WTC11 (cell line): ENCODE data around the gene CORO7. TPM values are rescaled to one million over a fixed set of nuclear protein-coding genes. Genes with fewer than 3 reads are reported as not detected.
A peak's percentile ranks its signal among the peaks of the same experiment; 100 is the strongest.

Experiments
- ATAC-seq: fragments of 200-7000 bp; cut with Tn5 transposase; 2 replicates; pipeline ENCODE4 v1.10.0; 2021; ENCODE audit warnings: mild to moderate bottlenecking, moderate library complexity
- CTCF ChIA-PET: fragments of 300-600 bp; sonication (Branson Sonifier 250); formaldehyde crosslinking; loops from one replicate; lab custom pipeline; 2021; ENCODE audit warnings: antibody characterized with exemption; lab: Charles Lee
- POLR2A ChIA-PET: fragments of 350-600 bp; sonication (Branson Sonifier 250); formaldehyde crosslinking; loops from one replicate; lab custom pipeline; 2021; ENCODE audit warnings: antibody characterized with exemption; lab: Charles Lee
- DNase-seq: peaks from one replicate; pipeline ENCODE4 v3.0.0; 2021; ENCODE audit warnings: low spot score
- H3K27ac Mint-ChIP-seq: 2 replicates; pipeline ENCODE4 v1.8.0; 2021; ENCODE audit warnings: mixed read lengths
- H3K27me3 Mint-ChIP-seq: 2 replicates; pipeline ENCODE4 v1.8.0; 2021; ENCODE audit warnings: low read depth, mild to moderate bottlenecking, moderate library complexity, mixed read lengths
- H3K36me3 Mint-ChIP-seq: 2 replicates; pipeline ENCODE4 v1.8.0; 2021; ENCODE audit warnings: mixed read lengths
- H3K4me1 Mint-ChIP-seq: 2 replicates; pipeline ENCODE4 v1.8.0; 2022; ENCODE audit warnings: mixed read lengths
- H3K4me3 Mint-ChIP-seq: 2 replicates; pipeline ENCODE4 v1.8.0; 2021; ENCODE audit warnings: mild to moderate bottlenecking, moderate library complexity, mixed read lengths
- H3K9me3 Mint-ChIP-seq: 2 replicates; pipeline ENCODE4 v1.8.0; 2021; ENCODE audit warnings: mixed read lengths
- FOXP1 ChIP-seq: sonication (generic); formaldehyde crosslinking; IDR thresholded peaks from 2 replicates; pipeline ENCODE4 v1.8.0; 2022; ENCODE audit warnings: missing genetic modification reagents, mild to moderate bottlenecking, moderate library complexity, borderline replicate concordance
- RELA ChIP-seq: sonication (generic); formaldehyde crosslinking; IDR thresholded peaks from 2 replicates; pipeline ENCODE4 v1.8.1; 2022; ENCODE audit warnings: missing genetic modification reagents, mild to moderate bottlenecking, borderline replicate concordance
- SP1 ChIP-seq: sonication (generic); formaldehyde crosslinking; conservative IDR thresholded peaks from 2 replicates; pipeline ENCODE4 v1.8.1; 2022; ENCODE audit warnings: missing genetic modification reagents
- TCF7 ChIP-seq: sonication (generic); formaldehyde crosslinking; IDR thresholded peaks from 2 replicates; pipeline ENCODE4 v1.8.0; 2022; ENCODE audit warnings: mild to moderate bottlenecking, low read depth, missing genetic modification reagents, moderate library complexity
- TEAD4 ChIP-seq: sonication (generic); formaldehyde crosslinking; IDR thresholded peaks from 2 replicates; pipeline ENCODE4 v1.8.0; 2022; ENCODE audit warnings: mild to moderate bottlenecking, missing genetic modification reagents
- TP53 ChIP-seq: sonication (generic); formaldehyde crosslinking; IDR thresholded peaks from 2 replicates; pipeline ENCODE4 v1.8.1; 2023; ENCODE audit warnings: mild to moderate bottlenecking, missing genetic modification reagents
- ZBTB21 ChIP-seq: sonication (generic); formaldehyde crosslinking; IDR thresholded peaks from 2 replicates; pipeline ENCODE4 v1.8.1; 2023; ENCODE audit warnings: mild to moderate bottlenecking, missing genetic modification reagents, borderline replicate concordance
- ZNF219 ChIP-seq: sonication (generic); formaldehyde crosslinking; IDR thresholded peaks from 2 replicates; pipeline ENCODE4 v1.8.0; 2023; ENCODE audit warnings: missing genetic modification reagents, mild to moderate bottlenecking, borderline replicate concordance
- ZNF416 ChIP-seq: fragments of 250-450 bp; sonication (Bioruptor Pico); IDR thresholded peaks from 2 replicates; pipeline ENCODE4 v1.9.0; 2021; ENCODE audit warnings: mild to moderate bottlenecking, inconsistent platforms
- total RNA-seq: library from RNA; stranded (reverse); gene quantifications from 3 replicates; pipeline ENCODE4 v1.2.3, GENCODE V29; 2021
- TF ChIP-seq, protein P1 (sequence below): sonication (generic); formaldehyde crosslinking; IDR thresholded peaks from 2 replicates; pipeline ENCODE4 v1.8.1; 2022; ENCODE audit warnings: mild to moderate bottlenecking, missing genetic modification reagents, moderate library complexity, borderline replicate concordance
- TF ChIP-seq, protein P2 (sequence below): sonication (generic); formaldehyde crosslinking; IDR thresholded peaks from 2 replicates; pipeline ENCODE4 v1.8.0; 2023; ENCODE audit warnings: missing genetic modification reagents, mild to moderate bottlenecking, borderline replicate concordance
- TF ChIP-seq, protein P3 (sequence below): sonication (generic); formaldehyde crosslinking; IDR thresholded peaks from 2 replicates; pipeline ENCODE4 v1.8.0; 2022; ENCODE audit warnings: missing genetic modification reagents
- TF ChIP-seq, protein P4 (sequence below): sonication (generic); formaldehyde crosslinking; IDR thresholded peaks from 2 replicates; pipeline ENCODE4 v1.8.1; 2022; ENCODE audit warnings: low read depth, missing genetic modification reagents, borderline replicate concordance
- TF ChIP-seq, protein P5 (sequence below): sonication (generic); formaldehyde crosslinking; IDR thresholded peaks from 2 replicates; pipeline ENCODE4 v1.8.1; 2023; ENCODE audit warnings: mild to moderate bottlenecking, missing genetic modification reagents, moderate library complexity

CORO7 gene
- total RNA-seq, 1 experiment from 2014 or later = 45.5 TPM

DNA sequence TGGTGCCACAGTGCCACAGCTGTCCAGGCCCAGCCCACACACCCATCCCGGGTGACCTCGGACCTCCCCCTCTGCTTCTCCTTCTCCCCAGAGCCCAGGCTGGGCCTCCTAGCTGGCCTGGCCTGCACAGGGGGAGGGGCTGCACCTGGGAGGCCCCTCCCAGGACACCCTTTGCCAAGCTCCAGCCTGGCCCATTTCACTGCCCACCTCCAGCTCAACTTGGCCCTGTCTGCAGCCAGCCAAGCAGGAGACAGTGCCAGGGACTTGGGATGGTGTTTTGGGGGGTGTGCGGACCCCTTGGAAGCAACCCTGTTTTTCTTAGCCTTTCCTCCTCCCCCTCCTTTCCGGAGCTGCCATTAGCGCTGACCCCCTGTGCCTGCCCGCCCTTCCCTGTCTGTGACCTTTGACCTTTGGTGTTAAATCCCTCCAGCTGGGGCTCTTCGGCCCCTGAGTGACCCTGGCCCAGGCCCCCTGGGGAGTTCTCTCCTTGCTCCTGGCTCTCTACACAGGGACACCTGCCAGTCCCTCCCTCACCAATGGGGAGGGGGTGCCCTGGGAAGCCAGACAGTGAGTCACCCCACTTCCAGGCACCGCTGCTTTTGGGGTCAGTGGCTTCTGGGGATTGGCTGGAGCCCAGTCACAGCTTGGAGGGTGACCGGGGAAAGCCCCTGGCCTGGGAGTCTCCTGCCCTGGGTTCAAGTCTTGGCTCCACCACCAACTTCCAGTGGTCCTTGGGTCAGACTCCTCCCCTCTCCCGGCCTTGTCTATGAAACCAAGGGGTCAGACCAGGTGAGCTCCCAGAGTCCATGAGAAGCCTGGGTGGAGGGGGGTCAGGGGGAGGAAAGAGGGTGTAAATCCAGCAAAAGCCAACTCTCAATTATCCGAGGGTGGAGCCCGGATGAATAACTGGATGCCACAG lies 98.6 kb downstream of the CORO7 start:
- H3K36me3 Mint-ChIP-seq = no peaks in the 10 kb centered on the region
- H3K4me3 Mint-ChIP-seq = peak overlapping the region; percentile 44
- ATAC-seq (no peak), DNase-seq (no peak)
- H3K27me3 Mint-ChIP-seq = peaks cover 13% of the 10 kb centered on the region
- peaks cover 30% of the 10 kb centered on the region for H3K4me1 Mint-ChIP-seq
- CTCF ChIA-PET = interaction anchor here (0.6 to 6.1 kb wide), 9 partner anchors 8 to 73 kb away, joined by 3 to 56 read pairs (median 7); no protein-coding TSS in a partner anchor
- POLR2A ChIA-PET = interaction anchor here (3.0 kb wide), 1 partner anchor 9 kb away, joined by 14 read pairs; no protein-coding TSS in a partner anchor
- no peaks in the 10 kb centered on the region for H3K9me3 Mint-ChIP-seq
- TF ChIP-seq TEAD4 (CRISPR knock-in tag) (no peak), ZNF416 (no peak), FOXP1 (no peak), TCF7 (no peak), ZBTB21 (CRISPR knock-in tag) (no peak), ZNF219 (no peak), SP1 (CRISPR knock-in tag) (no peak), TP53 (CRISPR knock-in tag) (no peak), RELA (CRISPR knock-in tag) (no peak)
- TF ChIP-seq, protein P1, sequence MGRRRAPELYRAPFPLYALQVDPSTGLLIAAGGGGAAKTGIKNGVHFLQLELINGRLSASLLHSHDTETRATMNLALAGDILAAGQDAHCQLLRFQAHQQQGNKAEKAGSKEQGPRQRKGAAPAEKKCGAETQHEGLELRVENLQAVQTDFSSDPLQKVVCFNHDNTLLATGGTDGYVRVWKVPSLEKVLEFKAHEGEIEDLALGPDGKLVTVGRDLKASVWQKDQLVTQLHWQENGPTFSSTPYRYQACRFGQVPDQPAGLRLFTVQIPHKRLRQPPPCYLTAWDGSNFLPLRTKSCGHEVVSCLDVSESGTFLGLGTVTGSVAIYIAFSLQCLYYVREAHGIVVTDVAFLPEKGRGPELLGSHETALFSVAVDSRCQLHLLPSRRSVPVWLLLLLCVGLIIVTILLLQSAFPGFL (CRISPR knock-in tag) = no peak
- TF ChIP-seq, protein P2, sequence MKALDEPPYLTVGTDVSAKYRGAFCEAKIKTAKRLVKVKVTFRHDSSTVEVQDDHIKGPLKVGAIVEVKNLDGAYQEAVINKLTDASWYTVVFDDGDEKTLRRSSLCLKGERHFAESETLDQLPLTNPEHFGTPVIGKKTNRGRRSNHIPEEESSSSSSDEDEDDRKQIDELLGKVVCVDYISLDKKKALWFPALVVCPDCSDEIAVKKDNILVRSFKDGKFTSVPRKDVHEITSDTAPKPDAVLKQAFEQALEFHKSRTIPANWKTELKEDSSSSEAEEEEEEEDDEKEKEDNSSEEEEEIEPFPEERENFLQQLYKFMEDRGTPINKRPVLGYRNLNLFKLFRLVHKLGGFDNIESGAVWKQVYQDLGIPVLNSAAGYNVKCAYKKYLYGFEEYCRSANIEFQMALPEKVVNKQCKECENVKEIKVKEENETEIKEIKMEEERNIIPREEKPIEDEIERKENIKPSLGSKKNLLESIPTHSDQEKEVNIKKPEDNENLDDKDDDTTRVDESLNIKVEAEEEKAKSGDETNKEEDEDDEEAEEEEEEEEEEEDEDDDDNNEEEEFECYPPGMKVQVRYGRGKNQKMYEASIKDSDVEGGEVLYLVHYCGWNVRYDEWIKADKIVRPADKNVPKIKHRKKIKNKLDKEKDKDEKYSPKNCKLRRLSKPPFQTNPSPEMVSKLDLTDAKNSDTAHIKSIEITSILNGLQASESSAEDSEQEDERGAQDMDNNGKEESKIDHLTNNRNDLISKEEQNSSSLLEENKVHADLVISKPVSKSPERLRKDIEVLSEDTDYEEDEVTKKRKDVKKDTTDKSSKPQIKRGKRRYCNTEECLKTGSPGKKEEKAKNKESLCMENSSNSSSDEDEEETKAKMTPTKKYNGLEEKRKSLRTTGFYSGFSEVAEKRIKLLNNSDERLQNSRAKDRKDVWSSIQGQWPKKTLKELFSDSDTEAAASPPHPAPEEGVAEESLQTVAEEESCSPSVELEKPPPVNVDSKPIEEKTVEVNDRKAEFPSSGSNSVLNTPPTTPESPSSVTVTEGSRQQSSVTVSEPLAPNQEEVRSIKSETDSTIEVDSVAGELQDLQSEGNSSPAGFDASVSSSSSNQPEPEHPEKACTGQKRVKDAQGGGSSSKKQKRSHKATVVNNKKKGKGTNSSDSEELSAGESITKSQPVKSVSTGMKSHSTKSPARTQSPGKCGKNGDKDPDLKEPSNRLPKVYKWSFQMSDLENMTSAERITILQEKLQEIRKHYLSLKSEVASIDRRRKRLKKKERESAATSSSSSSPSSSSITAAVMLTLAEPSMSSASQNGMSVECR (CRISPR knock-in tag) = no peak
- TF ChIP-seq, protein P3, sequence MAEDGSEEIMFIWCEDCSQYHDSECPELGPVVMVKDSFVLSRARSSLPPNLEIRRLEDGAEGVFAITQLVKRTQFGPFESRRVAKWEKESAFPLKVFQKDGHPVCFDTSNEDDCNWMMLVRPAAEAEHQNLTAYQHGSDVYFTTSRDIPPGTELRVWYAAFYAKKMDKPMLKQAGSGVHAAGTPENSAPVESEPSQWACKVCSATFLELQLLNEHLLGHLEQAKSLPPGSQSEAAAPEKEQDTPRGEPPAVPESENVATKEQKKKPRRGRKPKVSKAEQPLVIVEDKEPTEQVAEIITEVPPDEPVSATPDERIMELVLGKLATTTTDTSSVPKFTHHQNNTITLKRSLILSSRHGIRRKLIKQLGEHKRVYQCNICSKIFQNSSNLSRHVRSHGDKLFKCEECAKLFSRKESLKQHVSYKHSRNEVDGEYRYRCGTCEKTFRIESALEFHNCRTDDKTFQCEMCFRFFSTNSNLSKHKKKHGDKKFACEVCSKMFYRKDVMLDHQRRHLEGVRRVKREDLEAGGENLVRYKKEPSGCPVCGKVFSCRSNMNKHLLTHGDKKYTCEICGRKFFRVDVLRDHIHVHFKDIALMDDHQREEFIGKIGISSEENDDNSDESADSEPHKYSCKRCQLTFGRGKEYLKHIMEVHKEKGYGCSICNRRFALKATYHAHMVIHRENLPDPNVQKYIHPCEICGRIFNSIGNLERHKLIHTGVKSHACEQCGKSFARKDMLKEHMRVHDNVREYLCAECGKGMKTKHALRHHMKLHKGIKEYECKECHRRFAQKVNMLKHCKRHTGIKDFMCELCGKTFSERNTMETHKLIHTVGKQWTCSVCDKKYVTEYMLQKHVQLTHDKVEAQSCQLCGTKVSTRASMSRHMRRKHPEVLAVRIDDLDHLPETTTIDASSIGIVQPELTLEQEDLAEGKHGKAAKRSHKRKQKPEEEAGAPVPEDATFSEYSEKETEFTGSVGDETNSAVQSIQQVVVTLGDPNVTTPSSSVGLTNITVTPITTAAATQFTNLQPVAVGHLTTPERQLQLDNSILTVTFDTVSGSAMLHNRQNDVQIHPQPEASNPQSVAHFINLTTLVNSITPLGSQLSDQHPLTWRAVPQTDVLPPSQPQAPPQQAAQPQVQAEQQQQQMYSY (CRISPR knock-in tag) = no peak
- TF ChIP-seq, protein P4, sequence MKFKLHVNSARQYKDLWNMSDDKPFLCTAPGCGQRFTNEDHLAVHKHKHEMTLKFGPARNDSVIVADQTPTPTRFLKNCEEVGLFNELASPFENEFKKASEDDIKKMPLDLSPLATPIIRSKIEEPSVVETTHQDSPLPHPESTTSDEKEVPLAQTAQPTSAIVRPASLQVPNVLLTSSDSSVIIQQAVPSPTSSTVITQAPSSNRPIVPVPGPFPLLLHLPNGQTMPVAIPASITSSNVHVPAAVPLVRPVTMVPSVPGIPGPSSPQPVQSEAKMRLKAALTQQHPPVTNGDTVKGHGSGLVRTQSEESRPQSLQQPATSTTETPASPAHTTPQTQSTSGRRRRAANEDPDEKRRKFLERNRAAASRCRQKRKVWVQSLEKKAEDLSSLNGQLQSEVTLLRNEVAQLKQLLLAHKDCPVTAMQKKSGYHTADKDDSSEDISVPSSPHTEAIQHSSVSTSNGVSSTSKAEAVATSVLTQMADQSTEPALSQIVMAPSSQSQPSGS (CRISPR knock-in tag) = no peak
- TF ChIP-seq, protein P5, sequence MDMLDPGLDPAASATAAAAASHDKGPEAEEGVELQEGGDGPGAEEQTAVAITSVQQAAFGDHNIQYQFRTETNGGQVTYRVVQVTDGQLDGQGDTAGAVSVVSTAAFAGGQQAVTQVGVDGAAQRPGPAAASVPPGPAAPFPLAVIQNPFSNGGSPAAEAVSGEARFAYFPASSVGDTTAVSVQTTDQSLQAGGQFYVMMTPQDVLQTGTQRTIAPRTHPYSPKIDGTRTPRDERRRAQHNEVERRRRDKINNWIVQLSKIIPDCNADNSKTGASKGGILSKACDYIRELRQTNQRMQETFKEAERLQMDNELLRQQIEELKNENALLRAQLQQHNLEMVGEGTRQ = no peak
- no peak overlapping the region; the same call in 1 of the 2 replicates for H3K27ac Mint-ChIP-seq
